Thyroid gland (tissue), 4 donors: ENCODE measurements around the gene NPHS1. TPM values are rescaled to one million over a fixed set of nuclear protein-coding genes. Genes with fewer than 3 reads are reported as not detected.

Experiments used
- DNase-seq, 2 donors: peaks; one replicate each; pipeline ENCODE4 v3.0.0-alpha.2; 2019
- H3K27ac ChIP-seq, 3 donors: fragments of 200-600 bp; sonication (generic); 1 replicate in 2 of 3; 2 replicates in 1 of 3; pipeline ENCODE4 v1.5.1; 2016 to 2019; ENCODE audit warnings: mild to moderate bottlenecking in 1 of 3, moderate library complexity in 1 of 3
- H3K27me3 ChIP-seq: fragments of 200-600 bp; sonication (generic); one replicate; pipeline ENCODE4 v1.5.1; 2019
- H3K36me3 ChIP-seq, 2 donors: fragments of 200-600 bp; sonication (generic); one replicate each; pipeline ENCODE4 v1.5.1; 2016 to 2019
- H3K4me1 ChIP-seq, 2 donors: fragments of 200-600 bp; sonication (generic); one replicate each; pipeline ENCODE4 v1.5.1; 2017 to 2019
- H3K4me3 ChIP-seq, 3 donors: fragments of 200-600 bp; sonication (generic); replicated peaks in 1 of 3; 1 replicate in 2 of 3; 2 replicates in 1 of 3; pipeline ENCODE4 v1.5.1; 2016; ENCODE audit warnings: mild to moderate bottlenecking in 1 of 3
- H3K9me3 ChIP-seq: fragments of 200-600 bp; sonication (generic); one replicate; pipeline ENCODE4 v1.5.1; 2017
- CTCF ChIP-seq, 6 experiments: fragments of 200-600 bp in 3 of 6; fragments of 450-650 bp in 3 of 6; sonication (generic) in 3 of 6; IDR thresholded peaks; one replicate each; pipeline ENCODE4 v1.5.1; 2016 to 2019; ENCODE audit warnings: antibody characterized with exemption in 6 of 6, mild to moderate bottlenecking in 2 of 6, inconsistent platforms in 1 of 6, moderate library complexity in 1 of 6
- POLR2A ChIP-seq, 2 donors: fragments of 450-650 bp; IDR thresholded peaks; one replicate each; pipeline ENCODE4 v1.6.1; 2017; ENCODE audit warnings: antibody characterized with exemption in 2 of 2, mild to moderate bottlenecking in 2 of 2, moderate library complexity in 1 of 2
- WGBS, 2 donors: methylation state at CpG; one replicate each; pipeline ENCODE4 v1.1.5; 2017; 5-methylcytosine and 5-hydroxymethylcytosine counted together
- intact Hi-C: fragments of 100-400 bp; cut with DNase I; formaldehyde crosslinking; loops from one replicate; pipeline ENCODE4 v1.15.1; 2023
- total RNA-seq, 4 donors: library from RNA; depleted of rRNA; stranded (reverse); fragments of >200 nt; gene quantifications; one replicate each; pipeline ENCODE4 v1.2.3, GENCODE V29; 2016

NPHS1 gene
- total RNA-seq, 4 donors from 2014 or later: not detected

GRCh38 chr19:35828692-35829301 is 23.5 kb downstream of the NPHS1 start:
- no peak for TF ChIP-seq CTCF (IDR thresholded peaks at IDR 0.05)
- TF ChIP-seq POLR2A (IDR thresholded peaks at IDR 0.05): no peak

GRCh38 chr19:35824150-35824549 is 28.2 kb downstream of the NPHS1 start:
- TF ChIP-seq POLR2A (IDR thresholded peaks at IDR 0.05) (no peak), CTCF (IDR thresholded peaks at IDR 0.05) (no peak)
- intact Hi-C loops: no loop called here
- Histone ChIP-seq H3K27me3 (no peaks in the 10 kb centered on the region), H3K27ac (no peak overlapping the region), H3K9me3 (no peaks in the 10 kb centered on the region), H3K4me1 (no peaks in the 10 kb centered on the region), H3K4me3 (no peak overlapping the region), H3K36me3 (no peaks in the 10 kb centered on the region)
- 69 to 71% methylated on average over 5 of the region's 5 CpGs for WGBS, 2 donors
- DNase-seq: no peak

More at GRCh38 chr19:35828692-35829301, 23.5 kb downstream of the NPHS1 start:
- H3K9me3 ChIP-seq: no peaks in the 10 kb centered on the region
- H3K27ac ChIP-seq: no peak overlapping the region
- intact Hi-C loops: no loop called here
- H3K4me3 ChIP-seq: no peak overlapping the region
- peak; percentile 58 to 77 for DNase-seq
- H3K4me1 ChIP-seq: no peaks in the 10 kb centered on the region
- no peaks in the 10 kb centered on the region for H3K27me3 ChIP-seq
- 6 to 15% methylated on average over 12 of the region's 12 CpGs for WGBS, 2 donors
- H3K36me3 ChIP-seq: no peaks in the 10 kb centered on the region

- Histone ChIP-seq H3K9me3 (no peaks in the 10 kb centered on the region), H3K27me3 (no peaks in the 10 kb centered on the region), H3K4me1 (no peaks in the 10 kb centered on the region), H3K4me3 (no peak overlapping the region), H3K27ac (no peak overlapping the region), H3K36me3 (no peaks in the 10 kb centered on the region)
- no peak for TF ChIP-seq CTCF (IDR thresholded peaks at IDR 0.05)
- TF ChIP-seq POLR2A (IDR thresholded peaks at IDR 0.05): no peak
- no peak for DNase-seq
- WGBS, 2 donors: 63 to 79% methylated on average over 3 of the region's 3 CpGs
- intact Hi-C loops: no loop called here
Measured at GRCh38 chr19:35822579-35822978, 29.7 kb downstream of the NPHS1 start.

DNA sequence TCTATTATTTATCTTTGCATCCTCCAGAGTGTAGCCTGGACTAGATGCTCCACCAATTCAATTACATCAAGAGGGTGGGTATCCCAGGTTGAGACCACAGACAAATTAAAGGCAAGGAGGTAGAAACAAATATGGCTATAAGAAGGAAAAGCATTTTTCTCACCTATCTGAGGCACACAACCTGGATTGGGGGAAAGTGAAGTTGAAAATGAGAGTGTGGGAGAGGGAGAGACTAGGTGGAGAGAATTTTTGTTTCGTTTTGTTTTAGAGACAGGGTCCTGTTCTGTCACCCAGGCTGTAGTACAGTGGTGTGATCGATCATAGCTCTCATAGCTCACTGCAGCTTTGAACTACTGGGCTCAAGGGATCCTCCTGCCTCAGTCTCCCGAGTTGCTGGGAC is 33.9 kb downstream of the NPHS1 start:
- no peaks in the 10 kb centered on the region for H3K9me3 ChIP-seq
- WGBS, 2 donors: 65 to 75% methylated on average over 3 of the region's 3 CpGs
- H3K27me3 ChIP-seq: no peaks in the 10 kb centered on the region
- no peaks in the 10 kb centered on the region for H3K4me1 ChIP-seq
- H3K4me3 ChIP-seq: no peak overlapping the region
- H3K36me3 ChIP-seq: no peaks in the 10 kb centered on the region
- intact Hi-C loops: no loop called here
- no peak overlapping the region for H3K27ac ChIP-seq
- TF ChIP-seq POLR2A (IDR thresholded peaks at IDR 0.05): no peak
- no peak for TF ChIP-seq CTCF (IDR thresholded peaks at IDR 0.05)
- DNase-seq: no peak

DNA sequence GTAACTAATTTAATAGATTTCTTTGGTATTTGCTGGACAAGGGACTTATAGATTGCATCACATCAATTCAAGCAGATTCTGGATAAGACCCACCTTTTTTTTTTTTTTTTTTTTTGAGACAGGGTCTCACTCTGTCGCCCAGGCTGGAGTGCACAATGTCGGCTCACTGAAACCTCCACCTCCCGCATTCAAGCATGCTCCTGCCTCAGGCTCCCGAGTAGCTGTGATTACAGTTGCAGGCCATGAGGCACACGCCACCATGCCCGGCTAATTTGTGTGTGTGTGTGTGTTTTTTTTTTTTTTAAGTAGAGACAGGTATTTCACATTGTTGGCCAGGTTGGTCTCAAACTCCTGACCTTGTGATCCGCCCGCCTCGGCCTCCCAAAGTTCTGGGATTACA is 35.5 kb downstream of the NPHS1 start:
- Histone ChIP-seq H3K36me3 (no peaks in the 10 kb centered on the region), H3K27ac (no peak overlapping the region), H3K4me3 (no peak overlapping the region), H3K27me3 (no peaks in the 10 kb centered on the region), H3K9me3 (no peaks in the 10 kb centered on the region), H3K4me1 (no peaks in the 10 kb centered on the region)
- TF ChIP-seq CTCF (IDR thresholded peaks at IDR 0.05) (no peak), POLR2A (IDR thresholded peaks at IDR 0.05) (no peak)
- intact Hi-C loops: no loop called here
- WGBS, 2 donors: 74 to 82% methylated on average over 9 of the region's 9 CpGs
- no peak for DNase-seq
